GM13977 (cell line): ENCODE data around the gene ELOB.

ENCODE experiments used
- DNase-seq: peaks from one replicate; pipeline ENCODE4 v3.0.0; 2012; ENCODE audit warnings: low spot score
- in situ Hi-C: fragments of 300-500 bp; cut with MboI; formaldehyde crosslinking; loops from one replicate; pipeline ENCODE4 v1.12.0; 2022; ENCODE audit warnings: low sequenced_read_pairs, low pct_unique_long_range_greater_than_20kb, mixed read lengths, inconsistent platforms; ENCODE audit not compliant: unreplicated experiment
- TF ChIP-seq, protein P1 (sequence below): IDR thresholded peaks from 2 replicates; pipeline ENCODE4 v1.5.1; 2012; ENCODE audit warnings: mild to moderate bottlenecking, control low read depth; ENCODE audit not compliant: insufficient read depth; ENCODE audit errors: extremely low read depth, missing control alignments

Gene ELOB

GRCh38 chr16:2821487-2822157 is 44.5 kb upstream of the ELOB start:
- DNase-seq = no peak

GRCh38 chr16:2820836-2821486 is 43.9 kb upstream of the ELOB start:
- DNase-seq = no peak
- in situ Hi-C loops = no loop called here
- TF ChIP-seq, protein P1, sequence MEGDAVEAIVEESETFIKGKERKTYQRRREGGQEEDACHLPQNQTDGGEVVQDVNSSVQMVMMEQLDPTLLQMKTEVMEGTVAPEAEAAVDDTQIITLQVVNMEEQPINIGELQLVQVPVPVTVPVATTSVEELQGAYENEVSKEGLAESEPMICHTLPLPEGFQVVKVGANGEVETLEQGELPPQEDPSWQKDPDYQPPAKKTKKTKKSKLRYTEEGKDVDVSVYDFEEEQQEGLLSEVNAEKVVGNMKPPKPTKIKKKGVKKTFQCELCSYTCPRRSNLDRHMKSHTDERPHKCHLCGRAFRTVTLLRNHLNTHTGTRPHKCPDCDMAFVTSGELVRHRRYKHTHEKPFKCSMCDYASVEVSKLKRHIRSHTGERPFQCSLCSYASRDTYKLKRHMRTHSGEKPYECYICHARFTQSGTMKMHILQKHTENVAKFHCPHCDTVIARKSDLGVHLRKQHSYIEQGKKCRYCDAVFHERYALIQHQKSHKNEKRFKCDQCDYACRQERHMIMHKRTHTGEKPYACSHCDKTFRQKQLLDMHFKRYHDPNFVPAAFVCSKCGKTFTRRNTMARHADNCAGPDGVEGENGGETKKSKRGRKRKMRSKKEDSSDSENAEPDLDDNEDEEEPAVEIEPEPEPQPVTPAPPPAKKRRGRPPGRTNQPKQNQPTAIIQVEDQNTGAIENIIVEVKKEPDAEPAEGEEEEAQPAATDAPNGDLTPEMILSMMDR = no peak

More at GRCh38 chr16:2821487-2822157, 44.5 kb upstream of the ELOB start:
- in situ Hi-C loops = no loop called here
- TF ChIP-seq, protein P1 = no peak

DNA sequence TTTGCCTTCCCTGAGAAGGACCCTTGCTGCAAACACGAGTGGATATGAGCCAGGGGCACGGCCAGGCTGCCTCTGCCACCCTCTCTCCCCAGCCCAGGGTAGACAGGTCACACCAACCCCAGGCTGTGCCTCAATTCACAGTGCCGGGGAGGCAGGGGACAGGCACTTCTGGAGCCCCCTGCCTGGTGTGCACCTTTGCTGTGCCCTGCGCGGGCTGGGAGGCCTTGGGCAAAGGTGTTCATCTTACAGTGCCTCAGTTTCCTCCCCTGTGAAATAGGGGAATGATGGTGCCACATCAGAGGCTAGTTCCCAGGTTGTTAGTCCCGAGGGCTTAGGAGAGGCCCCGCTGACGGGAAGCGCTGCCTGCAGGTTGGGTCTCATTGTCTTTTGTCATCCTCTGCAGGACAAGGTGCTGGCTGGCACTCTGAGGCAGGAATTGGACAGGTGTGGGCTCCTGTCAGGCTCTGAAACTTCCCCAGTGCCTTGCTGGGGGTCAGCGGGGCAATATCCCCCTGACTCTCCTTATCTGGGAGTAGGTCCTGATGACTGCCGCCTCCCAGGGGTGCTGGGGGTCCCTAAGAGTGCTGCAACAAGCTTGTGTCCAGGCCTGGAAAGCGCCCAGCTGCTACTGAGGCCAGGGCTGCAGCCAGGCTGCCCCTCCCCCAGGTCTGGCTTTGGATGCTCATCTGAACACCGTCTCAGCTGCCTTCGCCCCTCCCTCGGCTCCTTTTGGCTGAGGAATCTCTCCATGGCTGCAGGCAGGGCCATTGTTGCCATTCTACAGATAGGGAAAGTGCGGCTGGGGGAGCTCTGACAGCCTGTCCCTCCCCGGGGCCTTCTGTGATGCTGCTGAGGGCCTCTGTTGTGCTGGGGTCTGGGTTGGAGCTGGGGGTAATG is 43.1 kb upstream of the ELOB start:
- no peak for DNase-seq
- TF ChIP-seq, protein P1 = no peak
- in situ Hi-C loops = no loop called here

GRCh38 chr16:2819179-2819938 is 42.3 kb upstream of the ELOB start:
- DNase-seq = no peak
- in situ Hi-C loops = no loop called here
- TF ChIP-seq, protein P1 = no peak

GRCh38 chr16:2818272-2818876 is 41.3 kb upstream of the ELOB start:
- TF ChIP-seq, protein P1 = no peak
- in situ Hi-C loops = no loop called here

More at GRCh38 chr16:2818272-2818876, 41.3 kb upstream of the ELOB start:
- no peak for DNase-seq
